IMR-90 (cell line): Measurements from ENCODE around the gene MREG. TPM values are rescaled to one million over a fixed set of nuclear protein-coding genes. Genes with fewer than 3 reads are reported as not detected.

Experiments
- ATAC-seq: fragments of 200-7000 bp; cut with Tn5 transposase; 2 replicates; pipeline ENCODE4 v1.9.1; 2020; ENCODE audit warnings: low read depth, mild to moderate bottlenecking, moderate library complexity
- BruUV-seq: library from RNA; stranded (reverse); fragments of 400-500 nt; replicated peaks from 2 replicates; lab custom pipeline; 2021; lab: Mats Ljungman, UMichigan
- CTCF ChIA-PET: fragments of 300-600 bp; formaldehyde crosslinking; extraction: SDS; loops from one replicate; lab custom pipeline; 2021; ENCODE audit warnings: antibody characterized with exemption; lab: Yijun Ruan, JAX
- POLR2A ChIA-PET: fragments of 300-600 bp; sonication (Branson Sonifier 250); formaldehyde crosslinking; loops from one replicate; lab custom pipeline; 2022; ENCODE audit warnings: antibody characterized with exemption; ENCODE audit not compliant: unreplicated experiment; lab: Charles Lee
- DNase-seq: peaks from one replicate; pipeline ENCODE4 v3.0.0; 2013
- H2AFZ ChIP-seq: replicated peaks from 2 replicates; pipeline ENCODE3; 2013; ENCODE audit warnings: low read length, mild to moderate bottlenecking; ENCODE audit not compliant: poor library complexity
- H2AK5ac ChIP-seq: 2 replicates; pipeline ENCODE4 v1.6.1; 2013; ENCODE audit warnings: low read depth, low read length, inconsistent platforms
- H2AK9ac ChIP-seq: replicated peaks from 2 replicates; pipeline ENCODE3; 2013; ENCODE audit warnings: mild to moderate bottlenecking, low read depth, low read length, moderate library complexity; ENCODE audit not compliant: poor library complexity
- H2BK120ac ChIP-seq: 2 replicates; pipeline ENCODE4 v1.6.1; 2013; ENCODE audit warnings: low read depth, low read length, inconsistent platforms
- H2BK15ac ChIP-seq: 3 replicates; pipeline ENCODE4 v1.6.1; 2013; ENCODE audit warnings: low read depth, low read length, inconsistent platforms
- H2BK20ac ChIP-seq: 2 replicates; pipeline ENCODE4 v1.6.1; 2013; ENCODE audit warnings: low read depth, mild to moderate bottlenecking, inconsistent platforms, low read length, moderate library complexity
- H2BK5ac ChIP-seq: 2 replicates; pipeline ENCODE4 v1.6.1; 2013; ENCODE audit warnings: mild to moderate bottlenecking, low read depth, low read length, inconsistent platforms; ENCODE audit not compliant: poor library complexity, severe bottlenecking
- H3K14ac ChIP-seq: replicated peaks from 2 replicates; pipeline ENCODE4 v1.6.1; 2013; ENCODE audit warnings: low read depth, low read length, inconsistent platforms
- H3K18ac ChIP-seq: 2 replicates; pipeline ENCODE4 v1.6.1; 2013; ENCODE audit warnings: low read depth, low read length, control low read depth
- H3K23ac ChIP-seq: 2 replicates; pipeline ENCODE4 v1.6.1; 2013; ENCODE audit warnings: low read depth, low read length, inconsistent platforms
- H3K27ac ChIP-seq: 2 replicates; pipeline ENCODE4 v1.5.1; 2013; ENCODE audit warnings: mild to moderate bottlenecking, control low read depth, low read length; ENCODE audit not compliant: insufficient read depth
- H3K27me3 ChIP-seq: 2 replicates; pipeline ENCODE4 v1.6.1; 2013; ENCODE audit warnings: low read length; ENCODE audit not compliant: control insufficient read depth, insufficient read depth
- H3K36me3 ChIP-seq: 2 replicates; pipeline ENCODE4 v1.6.1; 2013; ENCODE audit warnings: low read length, mixed read lengths; ENCODE audit not compliant: control insufficient read depth, insufficient read depth
- H3K4ac ChIP-seq: 2 replicates; pipeline ENCODE4 v1.6.1; 2013; ENCODE audit warnings: low read depth, low read length, inconsistent platforms
- H3K4me1 ChIP-seq: 2 replicates; pipeline ENCODE4 v1.6.1; 2013; ENCODE audit warnings: low read length, mixed read lengths; ENCODE audit not compliant: control insufficient read depth, insufficient read depth
- H3K4me2 ChIP-seq: 2 replicates; pipeline ENCODE4 v1.6.1; 2013; ENCODE audit warnings: low read depth, mild to moderate bottlenecking, control low read depth, low read length, moderate library complexity
- H3K4me3 ChIP-seq: 2 replicates; pipeline ENCODE4 v1.5.1; 2013; ENCODE audit warnings: low read depth, mild to moderate bottlenecking, control low read depth, low read length, moderate library complexity; ENCODE audit not compliant: insufficient read depth
- H3K56ac ChIP-seq: 2 replicates; pipeline ENCODE4 v1.6.1; 2013; ENCODE audit warnings: low read length, inconsistent platforms; ENCODE audit not compliant: insufficient read depth; ENCODE audit errors: extremely low read depth
- H3K79me1 ChIP-seq, 2 experiments: 2 replicates each; pipeline ENCODE4 v1.6.1; 2013; ENCODE audit warnings: low read length in 2 of 2, inconsistent platforms in 1 of 2, low read depth in 1 of 2
- H3K9ac ChIP-seq: 2 replicates; pipeline ENCODE4 v1.6.1; 2013; ENCODE audit warnings: low read depth, low read length, control low read depth
- H3K9me1 ChIP-seq: 2 replicates; pipeline ENCODE4 v1.6.1; 2013; ENCODE audit warnings: low read length, inconsistent platforms; ENCODE audit not compliant: insufficient read depth
- H3K9me3 ChIP-seq: 2 replicates; pipeline ENCODE4 v1.6.1; 2013; ENCODE audit warnings: low read length; ENCODE audit not compliant: control insufficient read depth, insufficient read depth
- H4K20me1 ChIP-seq: 2 replicates; pipeline ENCODE4 v1.6.1; 2013; ENCODE audit warnings: low read length, inconsistent platforms; ENCODE audit not compliant: insufficient read depth
- H4K5ac ChIP-seq: 2 replicates; pipeline ENCODE4 v1.6.1; 2013; ENCODE audit warnings: mild to moderate bottlenecking, low read depth, low read length, control low read depth
- H4K8ac ChIP-seq, 2 experiments: 2 replicates each; pipeline ENCODE4 v1.6.1; 2013; ENCODE audit warnings: low read depth in 2 of 2, low read length in 2 of 2, control low read depth in 1 of 2, inconsistent platforms in 1 of 2
- H4K91ac ChIP-seq: 2 replicates; pipeline ENCODE4 v1.6.1; 2013; ENCODE audit warnings: low read depth, low read length, inconsistent platforms; ENCODE audit not compliant: insufficient read depth
- CEBPB ChIP-seq: IDR thresholded peaks from 2 replicates; pipeline ENCODE4 v1.6.1; 2012; ENCODE audit warnings: low read depth, low read length, improper control_type of control experiment
- CHD1 ChIP-seq: IDR thresholded peaks from 2 replicates; pipeline ENCODE4 v1.6.1; 2012; ENCODE audit warnings: low read depth, low read length, improper control_type of control experiment
- MAZ ChIP-seq: IDR thresholded peaks from 2 replicates; pipeline ENCODE4 v1.6.1; 2012; ENCODE audit warnings: low read depth, mild to moderate bottlenecking, low read length, improper control_type of control experiment, moderate library complexity, borderline replicate concordance
- MXI1 ChIP-seq: IDR thresholded peaks from 2 replicates; pipeline ENCODE4 v1.6.1; 2012; ENCODE audit warnings: low read depth, mild to moderate bottlenecking, low read length, moderate library complexity, borderline replicate concordance
- NFE2L2 ChIP-seq: fragments of 150-350 bp; IDR thresholded peaks from 2 replicates; pipeline ENCODE4 v1.6.1; 2016; ENCODE audit warnings: low read depth, mild to moderate bottlenecking, low read length
- RAD21 ChIP-seq: IDR thresholded peaks from 2 replicates; pipeline ENCODE4 v1.6.1; 2012; ENCODE audit warnings: low read length, improper control_type of control experiment
- RFX5 ChIP-seq: IDR thresholded peaks from 2 replicates; pipeline ENCODE4 v1.8.0; 2012; ENCODE audit warnings: low read depth, mild to moderate bottlenecking, low read length, moderate library complexity
- SMC3 ChIP-seq: fragments of 150-350 bp; IDR thresholded peaks from 2 replicates; pipeline ENCODE4 v1.6.1; 2016; ENCODE audit warnings: low read depth, mild to moderate bottlenecking, antibody characterized with exemption, low read length, moderate library complexity
- WGBS, 2 experiments: methylation state at CpG; one replicate each; pipeline versions ENCODE4 v1.1.5 to v1.1.7; 2013; ENCODE audit warnings: missing lambda C conversion rate in 2 of 2; ENCODE audit not compliant: insufficient read length in 1 of 2; ENCODE audit errors: extremely low coverage in 2 of 2; 5-methylcytosine and 5-hydroxymethylcytosine counted together
- dilution Hi-C: fragments of 300-500 bp; cut with HindIII; formaldehyde crosslinking; loops from one replicate; pipeline ENCODE4 v1.14.3; 2018; ENCODE audit warnings: low sequenced_read_pairs; ENCODE audit not compliant: unreplicated experiment
- in situ Hi-C: fragments of 300-500 bp; cut with MboI; formaldehyde crosslinking; loops from 3 replicates; pipeline ENCODE4 v1.14.3; 2019; ENCODE audit warnings: low sequenced_read_pairs, inconsistent platforms, mixed read lengths
- intact Hi-C: fragments of 100-400 bp; cut with micrococcal nuclease; formaldehyde crosslinking; loops from 2 replicates; pipeline ENCODE4 v1.10.0; 2022
- polyA plus RNA-seq, 3 experiments: library from polyadenylated mRNA; depleted of rRNA; stranded (reverse); fragments of >200 nt; gene quantifications; 2 replicates each; pipeline ENCODE4 v1.2.3, GENCODE V29; 2012; ENCODE audit warnings: low replicate concordance in 1 of 3
- total RNA-seq: library from RNA; depleted of rRNA; stranded (reverse); fragments of >200 nt; gene quantifications from 2 replicates; pipeline ENCODE4 v1.2.3, GENCODE V29; 2012

The MREG gene
- total and polyA plus RNA-seq, 2 of the 4 experiments (the other 2 are of a cell fraction): 1.0 to 1.8 TPM

DNA sequence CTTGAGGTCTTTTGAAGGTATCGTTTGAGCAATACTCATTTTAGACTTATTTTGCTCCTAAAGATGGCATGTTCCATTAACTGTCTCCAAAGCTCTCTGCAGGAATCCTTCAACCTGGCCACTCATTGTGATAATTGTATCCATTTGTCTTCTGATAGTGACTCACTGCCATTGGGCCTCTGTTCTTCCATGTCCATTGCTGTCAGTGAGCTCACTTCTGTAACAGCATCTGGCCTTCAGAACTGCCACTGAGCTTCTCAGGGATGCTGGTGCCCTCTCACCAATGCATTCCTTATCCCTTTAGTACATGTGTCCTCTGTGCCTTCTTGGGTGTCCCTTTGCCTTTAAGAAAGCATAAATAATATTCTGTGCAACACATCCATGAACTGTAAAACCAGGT, 71.6 kb downstream of the MREG start:
- Histone ChIP-seq H3K9me3 (no peaks in the 10 kb centered on the region), H3K18ac (no peak overlapping the region), H3K4me3 (no peak overlapping the region), H2BK20ac (no peak overlapping the region), H3K27ac (no peak overlapping the region), H3K56ac (no peak overlapping the region), H3K4me1 (no peaks in the 10 kb centered on the region), H4K8ac (no peak overlapping the region), H2BK5ac (no peak overlapping the region), H3K9me1 (no peaks in the 10 kb centered on the region), H2AK5ac (no peak overlapping the region), H4K20me1 (no peaks in the 10 kb centered on the region), H3K23ac (no peak overlapping the region), H2AK9ac (no peak overlapping the region), H3K14ac (no peak overlapping the region), H3K27me3 (no peaks in the 10 kb centered on the region), H3K79me1 (no peaks in the 10 kb centered on the region), H2BK15ac (no peak overlapping the region), H2AFZ (no peak overlapping the region), H3K36me3 (no peaks in the 10 kb centered on the region), H3K4ac (no peak overlapping the region), H4K5ac (no peak overlapping the region), H3K9ac (no peak overlapping the region), H3K4me2 (no peak overlapping the region), H4K91ac (no peak overlapping the region), H2BK120ac (no peak overlapping the region)
- no CpG with 5 or more reads among the region's 1 CpG for WGBS, 2 experiments
- no peak for ATAC-seq
- no peak for DNase-seq
- in situ Hi-C loops: loop anchor here (25.0 kb wide), 1 partner anchor 1129 kb away; the partner anchor contains the start of gene BARD1
- CTCF ChIA-PET: no interaction called here
- no TSS peak for BruUV-seq
- POLR2A ChIA-PET: interaction anchor here (0.6 kb wide), 2 partner anchors 340 to 647 kb away, joined by 3 to 6 read pairs; no protein-coding TSS in a partner anchor
- intact Hi-C loops: no loop called here
- dilution Hi-C loops: no loop called here
- no peak for TF ChIP-seq CHD1
- no peak for TF ChIP-seq RAD21
- TF ChIP-seq NFE2L2: no peak
- TF ChIP-seq RFX5: no peak
- TF ChIP-seq CEBPB: no peak
- TF ChIP-seq SMC3: no peak
- TF ChIP-seq MAZ: no peak
- TF ChIP-seq MXI1: no peak
